MM.1S (cell line): ENCODE measurements around the gene NUAK2.

ENCODE experiments used
- CTCF ChIP-seq: fragments of 300-600 bp; sonication (generic); IDR thresholded peaks from 2 replicates; pipeline ENCODE4 v1.5.1; 2016; ENCODE audit warnings: antibody characterized with exemption, low read length, mixed read lengths
- EZH2 ChIP-seq: fragments of 300-600 bp; sonication (generic); optimal IDR thresholded peaks from 2 replicates; pipeline ENCODE3; 2017; ENCODE audit warnings: low read depth, mild to moderate bottlenecking, antibody characterized with exemption, low read length, mixed read lengths

GRCh38 chr1:205339717-205340116 is 18.2 kb upstream of the NUAK2 start:
- TF ChIP-seq CTCF: no peak
- no peak for TF ChIP-seq EZH2
